Stimulated activated CD8-positive, alpha-beta memory T cell treated with anti-CD3 and anti-CD28 coated beads, Interleukin-2, amount 100 ng/mL, for 1 hour (primary cell): ENCODE measurements around the gene IFI44L.

Source experiments
- DNase-seq, 2 donors: peaks; one replicate each; pipeline ENCODE4 v3.0.0-alpha.2; 2020; ENCODE audit warnings: low read depth in 2 of 2

The IFI44L gene

GRCh38 chr1:78641558-78641957 lies 21.3 kb downstream of the IFI44L start:
- no peak for DNase-seq

GRCh38 chr1:78645723-78646122 lies 25.5 kb downstream of the IFI44L start:
- no peak for DNase-seq

GRCh38 chr1:78647238-78647637 lies 27.0 kb downstream of the IFI44L start:
- DNase-seq, result no peak

- peak; percentile 34 to 60 for DNase-seq
Observed at GRCh38 chr1:78649628-78650027, 29.4 kb downstream of the IFI44L start, which contains the start of gene IFI44. Gene IFI44, plus strand, starts transcription at chr1:78649831. Its CDS starts 365 bp downstream, at chr1:78650196.

GRCh38 chr1:78650114-78650660 lies 29.9 kb downstream of the IFI44L start:
- no peak for DNase-seq

- DNase-seq, result no peak
Observed at GRCh38 chr1:78651241-78651640, 31.0 kb downstream of the IFI44L start.

- DNase-seq, result no peak
Observed at GRCh38 chr1:78652019-78652560, 31.8 kb downstream of the IFI44L start.

GRCh38 chr1:78658901-78659300 lies 38.7 kb downstream of the IFI44L start:
- no peak for DNase-seq

- DNase-seq, result no peak
Observed at GRCh38 chr1:78663923-78664322, 43.7 kb downstream of the IFI44L start.

- no peak for DNase-seq
Observed at GRCh38 chr1:78664763-78665162, 44.5 kb downstream of the IFI44L start.

- DNase-seq, result no peak
Observed at GRCh38 chr1:78665809-78666208, 45.6 kb downstream of the IFI44L start.

- DNase-seq, result no peak
Observed at GRCh38 chr1:78667939-78668338, 47.7 kb downstream of the IFI44L start.

GRCh38 chr1:78668427-78668826 lies 48.2 kb downstream of the IFI44L start:
- no peak for DNase-seq

- no peak for DNase-seq
Observed at GRCh38 chr1:78672428-78672827, 52.2 kb downstream of the IFI44L start.

- no peak for DNase-seq
Observed at GRCh38 chr1:78673120-78673519, 52.9 kb downstream of the IFI44L start.

GRCh38 chr1:78676347-78676982 lies 56.2 kb downstream of the IFI44L start:
- peak; percentile 2 to 30 for DNase-seq

GRCh38 chr1:78676993-78677392 lies 56.7 kb downstream of the IFI44L start:
- no peak for DNase-seq

- DNase-seq, result no peak
Observed at GRCh38 chr1:78677788-78678187, 57.5 kb downstream of the IFI44L start.

GRCh38 chr1:78678324-78678723 lies 58.1 kb downstream of the IFI44L start:
- DNase-seq, result no peak

GRCh38 chr1:78681265-78681664 lies 61.0 kb downstream of the IFI44L start:
- DNase-seq, result no peak

- DNase-seq, result no peak
Observed at GRCh38 chr1:78682496-78682895, 62.2 kb downstream of the IFI44L start.

GRCh38 chr1:78683079-78683478 lies 62.8 kb downstream of the IFI44L start:
- no peak for DNase-seq

- no peak for DNase-seq
Observed at GRCh38 chr1:78687315-78687714, 67.1 kb downstream of the IFI44L start.

GRCh38 chr1:78687914-78688313 lies 67.7 kb downstream of the IFI44L start:
- DNase-seq, result no peak
